HepG2 (cell line): Measurements from ENCODE around the gene TAF6. TPM values are rescaled to one million over a fixed set of nuclear protein-coding genes. Genes with fewer than 3 reads are reported as not detected.

Experiments used
- ATAC-seq: fragments of 200-7000 bp; cut with Tn5 transposase; 3 replicates; pipeline ENCODE4 v1.9.1; 2020; ENCODE audit warnings: mild to moderate bottlenecking, moderate library complexity
- BruUV-seq: library from RNA; stranded (reverse); fragments of 400-500 nt; replicated peaks from 2 replicates; lab custom pipeline; 2021; lab: Mats Ljungman, UMichigan
- CTCF ChIA-PET: fragments of 300-600 bp; formaldehyde crosslinking; extraction: SDS; loops from one replicate; lab custom pipeline; 2021; ENCODE audit warnings: low total read pairs, inconsistent platforms, low intra/inter-chr PET ratio; lab: Yijun Ruan, JAX
- POLR2A ChIA-PET: fragments of 350-600 bp; sonication (Branson Sonifier 250); formaldehyde crosslinking; loops from one replicate; lab custom pipeline; 2020; ENCODE audit warnings: antibody characterized with exemption, inconsistent platforms; lab: Yijun Ruan, JAX
- DNase-seq: peaks from one replicate; pipeline ENCODE4 v3.0.0-alpha.2; 2015; ENCODE audit warnings: low spot score
- FAIRE-seq: peaks from 3 replicates; lab custom pipeline; 2011; peaks lifted over from hg19 to GRCh38; lab: Jason Lieb, UNC
- H2AFZ ChIP-seq: one replicate; pipeline ENCODE4 v1.6.1; 2011; ENCODE audit warnings: low read length, inconsistent platforms
- H3K27ac ChIP-seq: fragments of 300-600 bp; 3 replicates; pipeline ENCODE4 v1.8.0; 2011; ENCODE audit warnings: mixed run types, mild to moderate bottlenecking, mixed read lengths, low read length, inconsistent platforms; ENCODE audit not compliant: insufficient read depth; ENCODE audit errors: extremely low read length
- H3K27me3 ChIP-seq, 2 experiments: fragments of 200-600 bp in 1 of 2; 2 replicates in 1 of 2; 3 replicates in 1 of 2; pipeline versions ENCODE4 v1.6.0 to v1.8.0; 2011; ENCODE audit warnings: low read length in 2 of 2, mild to moderate bottlenecking in 2 of 2, moderate library complexity in 2 of 2, inconsistent platforms in 1 of 2; ENCODE audit not compliant: insufficient read depth in 2 of 2, control insufficient read depth in 1 of 2
- H3K36me3 ChIP-seq, 2 experiments: fragments of 200-600 bp in 1 of 2; replicated peaks in 1 of 2; 2 replicates in 1 of 2; 3 replicates in 1 of 2; pipeline versions ENCODE4 v1.5.1 to v1.8.0; 2011; ENCODE audit warnings: low read length in 2 of 2, inconsistent platforms in 1 of 2; ENCODE audit not compliant: insufficient read depth in 2 of 2, control insufficient read depth in 1 of 2
- H3K4me1 ChIP-seq: 2 replicates; pipeline ENCODE4 v1.5.1; 2012; ENCODE audit warnings: low read length, inconsistent platforms; ENCODE audit not compliant: insufficient read depth
- H3K4me2 ChIP-seq: 2 replicates; pipeline ENCODE4 v1.6.0; 2011; ENCODE audit warnings: low read depth, low read length, inconsistent platforms
- H3K4me3 ChIP-seq, 3 experiments: fragments of 200-600 bp in 1 of 3; sonication (generic), shearing (Covaris generic) in 1 of 3; replicated peaks in 1 of 3; 2 replicates each; pipeline ENCODE4 v1.5.1; 2011 to 2016; ENCODE audit warnings: low read length in 3 of 3, inconsistent platforms in 2 of 3, low read depth in 2 of 3, mild to moderate bottlenecking in 2 of 3, control low read depth in 1 of 3, mixed read lengths in 1 of 3; ENCODE audit not compliant: insufficient read depth in 1 of 3
- H3K79me2 ChIP-seq: one replicate; pipeline ENCODE4 v1.6.1; 2011; ENCODE audit warnings: low read length, inconsistent platforms; ENCODE audit not compliant: insufficient read depth
- H3K9ac ChIP-seq: 2 replicates; pipeline ENCODE4 v1.6.0; 2011; ENCODE audit warnings: mild to moderate bottlenecking, low read depth, low read length, inconsistent platforms; ENCODE audit not compliant: insufficient read depth
- H3K9me3 ChIP-seq: 2 replicates; pipeline ENCODE4 v1.5.1; 2012; ENCODE audit warnings: mild to moderate bottlenecking, low read length
- H4K20me1 ChIP-seq: 2 replicates; pipeline ENCODE4 v1.6.0; 2011; ENCODE audit warnings: inconsistent platforms, mild to moderate bottlenecking, low read length, moderate library complexity; ENCODE audit not compliant: insufficient read depth
- CREB3 ChIP-seq: sonication (generic); formaldehyde crosslinking; IDR thresholded peaks from 2 replicates; pipeline ENCODE4 v1.5.0; 2020; ENCODE audit warnings: missing genetic modification reagents
- PRMT3 ChIP-seq: sonication (generic); formaldehyde crosslinking; IDR thresholded peaks from 2 replicates; pipeline ENCODE4 v1.8.1; 2022; ENCODE audit warnings: low read depth, mild to moderate bottlenecking, moderate library complexity, missing genetic modification reagents, borderline replicate concordance
- RXRA ChIP-seq: sonication (generic); formaldehyde crosslinking; IDR thresholded peaks from 2 replicates; pipeline ENCODE4 v1.5.1; 2020; ENCODE audit warnings: missing genetic modification reagents
- ZNF280D ChIP-seq: sonication (generic); formaldehyde crosslinking; IDR thresholded peaks from 2 replicates; pipeline ENCODE4 v1.5.1; 2020; ENCODE audit warnings: mild to moderate bottlenecking, missing genetic modification reagents
- WGBS: methylation state at CpG from one replicate; pipeline ENCODE4 v1.1.6; 2017; ENCODE audit warnings: low lambda C conversion rate; 5-methylcytosine and 5-hydroxymethylcytosine counted together
- in situ Hi-C: cut with HindIII; loops from 2 replicates; pipeline ENCODE4 v1.10.0; 2017; ENCODE audit warnings: low pct_unique_long_range_greater_than_20kb; ENCODE audit not compliant: extremely low pct_ligation_motif_present
- intact Hi-C: fragments of 100-400 bp; cut with micrococcal nuclease; formaldehyde crosslinking; loops from one replicate; pipeline ENCODE4 v1.10.0; 2022; ENCODE audit not compliant: unreplicated experiment
- polyA plus RNA-seq, 8 experiments: library from polyadenylated mRNA; depleted of rRNA in 3 of 8; stranded (reverse) in 7 of 8; unstranded in 1 of 8; fragments of >200 nt; fragmentation: Illumina TruSeq in 4 of 8; extraction: Trizol in 4 of 8; gene quantifications; 2 replicates each; pipeline versions ENCODE4 v1.2.1 to v1.2.3, GENCODE V29; 2011 to 2016; ENCODE audit warnings: low read depth in 4 of 8, missing spikeins in 1 of 8, mixed read lengths in 1 of 8; ENCODE audit not compliant: insufficient read depth in 1 of 8
- total RNA-seq, 5 experiments: library from RNA; depleted of rRNA; stranded (reverse); fragments of >200 nt; fragmentation: Illumina TruSeq; extraction: Trizol; gene quantifications; 2 replicates each; pipeline ENCODE4 v1.2.3, GENCODE V29; 2016; ENCODE audit warnings: low read depth in 1 of 5

The TAF6 gene
- total and polyA plus RNA-seq, 2 of the 13 experiments (the other 11 are each of a cell fraction or from before 2014, with no cell fraction given) = 12.9 to 18.8 TPM

- no peak for TF ChIP-seq ZNF280D (CRISPR knock-in tag)
Measured at GRCh38 chr7:100100420-100101015, 18.6 kb downstream of the TAF6 start (continued).

GRCh38 chr7:100099452-100099851, 19.7 kb downstream of the TAF6 start:
- ATAC-seq = no peak
- ChIA-PET CTCF (no interaction called here), POLR2A (interaction anchor here (0.6 to 3.5 kb wide), 2 partner anchors 21 to 64 kb away, joined by 4 to 21 read pairs; partner anchors contain the start of gene CNPY4)
- no TSS peak for BruUV-seq
- no peaks in the 10 kb centered on the region for H3K27me3 ChIP-seq
- intact Hi-C loops (no loop called here), in situ Hi-C loops (no loop called here)
- peaks cover 31 to 51% of the 10 kb centered on the region in 2 experiments for H3K36me3 ChIP-seq
- FAIRE-seq = no peak
- peak overlapping the region; percentile 85 for H3K4me2 ChIP-seq
- H3K9me3 ChIP-seq = no peaks in the 10 kb centered on the region
- peaks cover 23% of the 10 kb centered on the region for H3K79me2 ChIP-seq
- no peaks in the 10 kb centered on the region; the same call in 1 of the 2 replicates for H4K20me1 ChIP-seq
- H3K27ac ChIP-seq = peak overlapping the region; percentile 95
- peaks cover 22% of the 10 kb centered on the region for H3K4me1 ChIP-seq
- peak overlapping the region; percentile 92 for H3K9ac ChIP-seq
- H2AFZ ChIP-seq = no peak overlapping the region
- DNase-seq = no peak
- no peak for TF ChIP-seq CREB3
- no peak for TF ChIP-seq RXRA (CRISPR knock-in tag)
- no peak for TF ChIP-seq PRMT3 (CRISPR knock-in tag)
- WGBS = 90% methylated on average over 12 of the region's 12 CpGs
- H3K4me3 ChIP-seq = peak overlapping the region; percentile 85 to 99 (median 86)
